Liver (tissue), 9 donors: Measurements from ENCODE around the gene GRIFIN. TPM values are rescaled to one million over a fixed set of nuclear protein-coding genes. Genes with fewer than 3 reads are reported as not detected.
"Not testable (repeated sequence)": the region's sequence is repeated elsewhere in the genome, so short reads cannot be mapped to it uniquely, and the experiment has no call there.

Experiments used
- DNase-seq: peaks from one replicate; pipeline ENCODE4 v3.0.0-alpha.2; 2017; ENCODE audit warnings: low spot score
- H3K27ac ChIP-seq, 2 donors: one replicate each; pipeline ENCODE4 v1.7.0; 2013; ENCODE audit warnings: inconsistent platforms in 2 of 2, low read length in 2 of 2, control low read depth in 1 of 2, low read depth in 1 of 2, mild to moderate bottlenecking in 1 of 2
- H3K27me3 ChIP-seq, 4 donors: one replicate each; pipeline versions ENCODE4 v1.6.1 to v1.7.0; 2013; ENCODE audit warnings: low read length in 3 of 4, inconsistent platforms in 1 of 4, mild to moderate bottlenecking in 1 of 4, moderate library complexity in 1 of 4; ENCODE audit not compliant: control insufficient read depth in 4 of 4, insufficient read depth in 4 of 4
- H3K36me3 ChIP-seq, 4 donors: one replicate each; pipeline versions ENCODE4 v1.6.1 to v1.7.0; 2013; ENCODE audit warnings: low read length in 3 of 4, mild to moderate bottlenecking in 3 of 4, low read depth in 1 of 4, moderate library complexity in 1 of 4; ENCODE audit not compliant: control insufficient read depth in 4 of 4, insufficient read depth in 3 of 4
- H3K4me1 ChIP-seq, 4 donors: one replicate each; pipeline versions ENCODE4 v1.6.1 to v1.7.0; 2013; ENCODE audit warnings: low read length in 3 of 4, mild to moderate bottlenecking in 3 of 4, moderate library complexity in 1 of 4; ENCODE audit not compliant: control insufficient read depth in 4 of 4, insufficient read depth in 4 of 4
- H3K4me3 ChIP-seq, 3 donors: one replicate each; pipeline versions ENCODE4 v1.6.1 to v1.7.0; 2013; ENCODE audit warnings: low read length in 3 of 3, control low read depth in 1 of 3, low read depth in 1 of 3, mild to moderate bottlenecking in 1 of 3
- H3K9ac ChIP-seq, 2 donors: one replicate each; pipeline ENCODE4 v1.7.0; 2013; ENCODE audit warnings: low read length in 2 of 2, mild to moderate bottlenecking in 2 of 2, moderate library complexity in 2 of 2, control low read depth in 1 of 2, low read depth in 1 of 2
- H3K9me3 ChIP-seq, 4 donors: one replicate each; pipeline versions ENCODE4 v1.6.1 to v1.7.0; 2013; ENCODE audit warnings: low read length in 3 of 4; ENCODE audit not compliant: control insufficient read depth in 4 of 4
- CTCF ChIP-seq: fragments of 150-350 bp; IDR thresholded peaks from 2 replicates; pipeline ENCODE4 v1.5.1; 2017; ENCODE audit warnings: improper control_type of control experiment, low read depth, low read length; ENCODE audit not compliant: missing input control
- EGR1 ChIP-seq, 2 donors: IDR thresholded peaks; 2 replicates each; pipeline ENCODE4 v1.6.1; 2016 to 2018; ENCODE audit warnings: antibody characterized with exemption in 2 of 2, low read depth in 2 of 2
- FOXA1 ChIP-seq: IDR thresholded peaks from 2 replicates; pipeline ENCODE4 v1.6.1; 2016; ENCODE audit warnings: antibody characterized with exemption
- GABPA ChIP-seq, 2 donors: IDR thresholded peaks in 1 of 2; conservative IDR thresholded peaks in 1 of 2; 2 replicates each; pipeline ENCODE4 v1.6.1; 2016; ENCODE audit warnings: antibody characterized with exemption in 2 of 2, mild to moderate bottlenecking in 1 of 2, moderate library complexity in 1 of 2
- HNF4A ChIP-seq, 2 donors: conservative IDR thresholded peaks; 2 replicates each; pipeline ENCODE4 v1.6.1; 2016; ENCODE audit warnings: antibody characterized with exemption in 2 of 2, mild to moderate bottlenecking in 2 of 2
- JUND ChIP-seq, 2 donors: IDR thresholded peaks; 2 replicates each; pipeline ENCODE4 v1.6.1; 2016; ENCODE audit warnings: antibody characterized with exemption in 2 of 2
- MAX ChIP-seq: IDR thresholded peaks from 2 replicates; pipeline ENCODE4 v1.6.1; 2016; ENCODE audit warnings: antibody characterized with exemption
- NR2F2 ChIP-seq: IDR thresholded peaks from 2 replicates; pipeline ENCODE4 v1.6.1; 2016; ENCODE audit warnings: antibody characterized with exemption
- RAD21 ChIP-seq, 2 donors: IDR thresholded peaks; 2 replicates each; pipeline ENCODE4 v1.6.1; 2016; ENCODE audit warnings: antibody characterized with exemption in 2 of 2, mild to moderate bottlenecking in 2 of 2
- RXRA ChIP-seq, 2 donors: IDR thresholded peaks; 2 replicates each; pipeline ENCODE4 v1.6.1; 2017 to 2018; ENCODE audit warnings: antibody characterized with exemption in 2 of 2, mild to moderate bottlenecking in 1 of 2
- SP1 ChIP-seq: IDR thresholded peaks from 2 replicates; pipeline ENCODE4 v1.6.1; 2018; ENCODE audit warnings: antibody characterized with exemption, mild to moderate bottlenecking
- TAF1 ChIP-seq: conservative IDR thresholded peaks from 2 replicates; pipeline ENCODE4 v1.6.1; 2016; ENCODE audit warnings: antibody characterized with exemption, mild to moderate bottlenecking
- YY1 ChIP-seq: IDR thresholded peaks from 2 replicates; pipeline ENCODE4 v1.6.1; 2016; ENCODE audit warnings: antibody characterized with exemption, mild to moderate bottlenecking
- ZBTB33 ChIP-seq: IDR thresholded peaks from 2 replicates; pipeline ENCODE4 v1.6.1; 2016; ENCODE audit warnings: antibody characterized with exemption
- WGBS: extraction: QIAGEN DNeasy Blood & Tissue Kit; methylation state at CpG from one replicate; pipeline ENCODE4 v1.1.7; 2013; 5-methylcytosine and 5-hydroxymethylcytosine counted together
- polyA plus RNA-seq, 2 donors: library from polyadenylated mRNA; stranded (reverse) in 1 of 2; unstranded in 1 of 2; fragments of 200-250 nt in 1 of 2; fragments of >200 nt in 1 of 2; fragmentation: Nextera tagmentation in 1 of 2; extraction: Ambion mirVana in 1 of 2; gene quantifications; one replicate each; pipeline versions ENCODE4 v1.2.1 to v1.2.3, GENCODE V29; 2013 to 2015
- total RNA-seq, 2 donors: library from RNA; depleted of rRNA; stranded (reverse); fragments of >200 nt; gene quantifications; one replicate each; pipeline ENCODE4 v1.2.3, GENCODE V29; 2014
- donor health status: healthy.
- donor health status: healthy.
- donor health status: healthy.
- donor health status: healthy.
- donor health status: healthy.

Gene GRIFIN
- total and polyA plus RNA-seq, 4 donors = not detected

GRCh38 chr7:2460188-2460587 is 16.0 kb downstream of the GRIFIN start (continued):
- no peak for TF ChIP-seq FOXA1
- no peak for TF ChIP-seq GABPA (IDR thresholded peaks at IDR 0.05 in 1 of 2, conservative IDR thresholded peaks at IDR 0.05 in 1 of 2)
- no peak for TF ChIP-seq MAX
- no peak for TF ChIP-seq EGR1 (IDR thresholded peaks at IDR 0.05; ENCODE audit: low read depth in 2 of 2)

GRCh38 chr7:2459674-2460073 is 16.5 kb downstream of the GRIFIN start:
- no peak for DNase-seq
- H3K9ac ChIP-seq = no peak overlapping the region
- H3K9me3 ChIP-seq = no peaks in the 10 kb centered on the region
- no peak overlapping the region for H3K4me3 ChIP-seq
- no peaks in the 10 kb centered on the region for H3K4me1 ChIP-seq
- H3K36me3 ChIP-seq = no peaks in the 10 kb centered on the region
- no peak for TF ChIP-seq FOXA1
- no peak for TF ChIP-seq SP1
- TF ChIP-seq ZBTB33 = no peak
- no peak for TF ChIP-seq MAX
- TF ChIP-seq RAD21 (IDR thresholded peaks at IDR 0.05) = no peak
- TF ChIP-seq JUND (IDR thresholded peaks at IDR 0.05) = no peak
- TF ChIP-seq HNF4A (conservative IDR thresholded peaks at IDR 0.05) = no peak
- TF ChIP-seq EGR1 (IDR thresholded peaks at IDR 0.05; ENCODE audit: low read depth in 2 of 2) = no peak
- no peak overlapping the region for H3K27ac ChIP-seq
- no peaks in the 10 kb centered on the region for H3K27me3 ChIP-seq
- 87% methylated on average over 8 of the region's 8 CpGs for WGBS

GRCh38 chr7:2453849-2454248 is 22.3 kb downstream of the GRIFIN start:
- not testable (repeated sequence) for H3K9ac ChIP-seq, DNase-seq, H3K4me3 ChIP-seq, H3K27me3 ChIP-seq, H3K36me3 ChIP-seq, H3K27ac ChIP-seq, H3K9me3 ChIP-seq
- 96% methylated on average over 3 of the region's 3 CpGs for WGBS
- peaks cover 3 to 11% (median 9%) of the 10 kb centered on the region in 4 donors for H3K4me1 ChIP-seq

- H3K4me3 ChIP-seq = no peak overlapping the region
- WGBS = 87% methylated on average over 8 of the region's 8 CpGs
- peaks cover 3 to 11% (median 9%) of the 10 kb centered on the region in 4 donors for H3K4me1 ChIP-seq
- no peak for DNase-seq
- H3K9ac ChIP-seq = no peak overlapping the region
- H3K36me3 ChIP-seq = no peaks in the 10 kb centered on the region
- no peak overlapping the region for H3K27ac ChIP-seq
- no peaks in the 10 kb centered on the region for H3K9me3 ChIP-seq
- H3K27me3 ChIP-seq = no peaks in the 10 kb centered on the region
- TF ChIP-seq RAD21 (IDR thresholded peaks at IDR 0.05) (no peak), HNF4A (conservative IDR thresholded peaks at IDR 0.05) (no peak), NR2F2 (no peak), EGR1 (IDR thresholded peaks at IDR 0.05; ENCODE audit: low read depth in 2 of 2) (no peak), YY1 (no peak), GABPA (IDR thresholded peaks at IDR 0.05 in 1 of 2, conservative IDR thresholded peaks at IDR 0.05 in 1 of 2) (no peak), RXRA (IDR thresholded peaks at IDR 0.05) (no peak), SP1 (no peak), TAF1 (no peak), CTCF (no peak)
Measured at GRCh38 chr7:2452643-2453270, 23.4 kb downstream of the GRIFIN start.
